BLaER1 (cell line): ENCODE results near the gene TNFRSF6B.

Experiments used
- H3K27ac ChIP-seq: shearing (Covaris generic); formaldehyde crosslinking; 2 replicates; pipeline ENCODE4 v1.8.1; 2022
- H3K27me3 ChIP-seq: shearing (Covaris generic); formaldehyde crosslinking; 2 replicates; pipeline ENCODE4 v1.8.1; 2022
- H3K36me3 ChIP-seq: shearing (Covaris generic); formaldehyde crosslinking; 2 replicates; pipeline ENCODE4 v1.8.1; 2022
- H3K4me1 ChIP-seq: shearing (Covaris generic); formaldehyde crosslinking; 2 replicates; pipeline ENCODE4 v1.8.1; 2022
- H3K4me2 ChIP-seq: shearing (Covaris generic); formaldehyde crosslinking; 2 replicates; pipeline ENCODE4 v1.8.1; 2022
- H3K4me3 ChIP-seq: shearing (Covaris generic); formaldehyde crosslinking; 2 replicates; pipeline ENCODE4 v1.8.1; 2022
- H3K9ac ChIP-seq: shearing (Covaris generic); formaldehyde crosslinking; 2 replicates; pipeline ENCODE4 v1.8.1; 2022
- H3K9me3 ChIP-seq: shearing (Covaris generic); formaldehyde crosslinking; 2 replicates; pipeline ENCODE4 v1.8.1; 2022
- H4K20me1 ChIP-seq: shearing (Covaris generic); formaldehyde crosslinking; 2 replicates; pipeline ENCODE4 v1.8.1; 2022
- Cebpa-rat ChIP-seq: shearing (Covaris generic); IDR thresholded peaks from 2 replicates; pipeline ENCODE4 v1.8.1; 2022

TNFRSF6B gene

GRCh38 chr20:63747622-63748069 lies 51.2 kb downstream of the TNFRSF6B start:
- peak overlapping the region; percentile 68 for H3K27ac ChIP-seq
- H3K4me3 ChIP-seq: no peak overlapping the region
- H3K36me3 ChIP-seq: peaks cover 10% of the 10 kb centered on the region
- peaks cover 60% of the 10 kb centered on the region for H3K4me1 ChIP-seq
- no peaks in the 10 kb centered on the region for H3K9me3 ChIP-seq
- H3K4me2 ChIP-seq: peak overlapping the region; percentile 75
- H3K27me3 ChIP-seq: no peaks in the 10 kb centered on the region
- no peak overlapping the region for H3K9ac ChIP-seq
- no peaks in the 10 kb centered on the region for H4K20me1 ChIP-seq
- TF ChIP-seq Cebpa-rat: no peak
